Activated T-helper 2 cell treated with anti-CD3 and anti-CD28 coated beads, Interferon-gamma antibody, Interleukin-2, Interleukin-4, amounts not matched to agents 10 μg/mL and 5 μg/mL and 100 μg/mL, durations not matched to agents 14 hours and 24 hours and 36 hours (primary cell): ENCODE data around the gene PHYHIPL. TPM values are rescaled to one million over a fixed set of nuclear protein-coding genes. Genes with fewer than 3 reads are reported as not detected.

Experiments
- DNase-seq: peaks from one replicate; pipeline ENCODE4 v3.0.0; 2021; ENCODE audit warnings: low spot score
- H3K27ac Mint-ChIP-seq: one replicate; pipeline ENCODE4 v1.8.0; 2021; ENCODE audit warnings: mixed read lengths
- H3K27me3 Mint-ChIP-seq: one replicate; pipeline ENCODE4 v1.8.0; 2021; ENCODE audit warnings: low read depth, mixed read lengths
- H3K36me3 Mint-ChIP-seq: one replicate; pipeline ENCODE4 v1.8.0; 2021; ENCODE audit warnings: low read depth, mixed read lengths
- H3K4me1 Mint-ChIP-seq: one replicate; pipeline ENCODE4 v1.8.0; 2021; ENCODE audit warnings: low read depth, mixed read lengths
- H3K4me3 Mint-ChIP-seq: one replicate; pipeline ENCODE4 v1.8.0; 2021; ENCODE audit warnings: low read depth, mild to moderate bottlenecking, moderate library complexity, mixed read lengths
- H3K9me3 Mint-ChIP-seq: one replicate; pipeline ENCODE4 v1.8.0; 2021; ENCODE audit warnings: mixed read lengths
- intact Hi-C: fragments of 100-400 bp; cut with micrococcal nuclease; formaldehyde crosslinking; loops from one replicate; pipeline ENCODE4 v1.15.1; 2023
- total RNA-seq: library from RNA; stranded (reverse); gene quantifications from 2 replicates; pipeline ENCODE4 v1.2.3, GENCODE V29; 2022

PHYHIPL gene
- total RNA-seq, 1 donor from 2014 or later, result not detected

GRCh38 chr10:59172567-59172966, 3.9 kb upstream of the PHYHIPL start:
- Mint-ChIP-seq H3K4me3 (no peak overlapping the region), H3K27ac (no peak overlapping the region), H3K9me3 (no peaks in the 10 kb centered on the region), H3K4me1 (peaks cover 1% of the 10 kb centered on the region), H3K36me3 (no peaks in the 10 kb centered on the region), H3K27me3 (peaks cover 10% of the 10 kb centered on the region)
- DNase-seq, result no peak
- intact Hi-C loops, result no loop called here

DNA sequence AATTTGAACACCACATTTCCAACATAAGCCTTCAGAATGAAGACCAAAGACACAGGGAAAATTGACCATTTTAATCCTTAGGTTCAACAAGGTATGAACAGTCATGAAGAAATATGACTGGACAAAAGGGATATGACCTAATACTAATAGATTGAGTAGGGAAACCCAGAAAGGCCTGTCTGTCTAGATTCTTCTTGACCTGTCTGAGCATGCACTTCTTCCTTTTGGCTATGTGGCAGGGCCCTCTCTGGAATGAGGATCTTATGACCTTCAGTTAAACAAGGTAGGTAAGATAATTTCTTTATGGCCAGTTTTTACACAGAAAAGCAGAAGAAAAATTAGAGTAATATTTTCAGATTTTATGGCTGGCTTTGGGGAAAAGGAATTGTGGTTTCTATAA, 3.0 kb upstream of the PHYHIPL start:
- Mint-ChIP-seq H3K27ac (no peak overlapping the region), H3K36me3 (no peaks in the 10 kb centered on the region)
- DNase-seq, result no peak

GRCh38 chr10:59175538-59176240, 754 bp upstream of the PHYHIPL start:
- no peaks in the 10 kb centered on the region for H3K36me3 Mint-ChIP-seq
- DNase-seq, result no peak
- H3K27ac Mint-ChIP-seq, result no peak overlapping the region
- no peak overlapping the region for H3K4me3 Mint-ChIP-seq
- intact Hi-C loops, result no loop called here
- H3K9me3 Mint-ChIP-seq, result no peaks in the 10 kb centered on the region
- peaks cover 1% of the 10 kb centered on the region for H3K4me1 Mint-ChIP-seq
- H3K27me3 Mint-ChIP-seq, result peaks cover 13% of the 10 kb centered on the region

More for the DNA sequence above, 3.0 kb upstream of the PHYHIPL start:
- intact Hi-C loops, result no loop called here
- H3K4me3 Mint-ChIP-seq, result no peak overlapping the region
- peaks cover 1% of the 10 kb centered on the region for H3K4me1 Mint-ChIP-seq
- H3K27me3 Mint-ChIP-seq, result peaks cover 13% of the 10 kb centered on the region
- no peaks in the 10 kb centered on the region for H3K9me3 Mint-ChIP-seq

GRCh38 chr10:59177031-59177797, 771 bp downstream of the PHYHIPL start:
- H3K4me1 Mint-ChIP-seq, result peaks cover 1% of the 10 kb centered on the region
- DNase-seq, result no peak
- H3K27ac Mint-ChIP-seq, result no peak overlapping the region

DNA sequence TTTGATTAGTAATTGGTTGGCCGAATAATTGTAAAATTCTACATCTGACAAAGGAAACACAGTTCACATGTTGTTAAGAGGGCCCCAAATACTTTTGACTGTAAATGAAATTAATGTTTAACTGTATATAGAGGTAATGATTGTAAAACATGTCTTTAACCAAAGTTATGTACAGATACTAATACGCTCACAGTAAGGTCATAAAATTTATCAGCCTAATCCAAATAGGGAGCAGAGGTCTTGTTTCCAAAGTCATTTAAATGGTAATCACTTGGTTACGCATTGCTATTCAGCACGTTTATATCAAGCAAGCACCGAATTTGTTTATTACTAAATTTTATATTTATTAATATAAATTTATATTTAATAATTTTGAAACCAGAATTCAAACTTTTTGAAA, 1.4 kb downstream of the PHYHIPL start:
- no peak overlapping the region for H3K27ac Mint-ChIP-seq
- peaks cover 1% of the 10 kb centered on the region for H3K4me1 Mint-ChIP-seq
- no peaks in the 10 kb centered on the region for H3K36me3 Mint-ChIP-seq
- no peak overlapping the region for H3K4me3 Mint-ChIP-seq
- intact Hi-C loops, result no loop called here
- H3K27me3 Mint-ChIP-seq, result peaks cover 13% of the 10 kb centered on the region
- DNase-seq, result no peak
- H3K9me3 Mint-ChIP-seq, result no peaks in the 10 kb centered on the region

More at GRCh38 chr10:59177031-59177797, 771 bp downstream of the PHYHIPL start:
- intact Hi-C loops, result no loop called here
- Mint-ChIP-seq H3K36me3 (no peaks in the 10 kb centered on the region), H3K4me3 (no peak overlapping the region), H3K27me3 (peaks cover 13% of the 10 kb centered on the region), H3K9me3 (no peaks in the 10 kb centered on the region)

DNA sequence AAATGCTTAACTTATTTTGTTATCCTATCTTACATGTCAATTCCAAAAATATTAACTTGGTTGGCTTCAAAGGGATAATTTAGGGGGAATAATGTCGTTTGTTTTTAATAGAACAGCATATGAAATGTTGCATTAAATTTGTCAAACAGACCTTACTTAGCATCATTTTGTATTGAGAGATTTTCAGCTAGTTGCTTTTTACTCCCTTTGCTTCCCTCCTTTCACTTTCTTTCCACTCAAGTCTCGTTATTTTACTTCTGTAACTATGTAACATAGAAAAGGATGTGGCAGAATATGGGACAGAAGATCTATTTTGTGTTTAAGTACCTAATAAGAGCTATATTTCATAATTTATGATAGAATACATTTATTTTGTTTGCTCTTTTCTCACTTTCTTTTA, 2.6 kb downstream of the PHYHIPL start:
- intact Hi-C loops, result no loop called here
- Mint-ChIP-seq H3K36me3 (no peaks in the 10 kb centered on the region), H3K27ac (no peak overlapping the region), H3K9me3 (no peaks in the 10 kb centered on the region), H3K4me3 (no peak overlapping the region), H3K27me3 (peaks cover 13% of the 10 kb centered on the region), H3K4me1 (peaks cover 1% of the 10 kb centered on the region)
- DNase-seq, result no peak

DNA sequence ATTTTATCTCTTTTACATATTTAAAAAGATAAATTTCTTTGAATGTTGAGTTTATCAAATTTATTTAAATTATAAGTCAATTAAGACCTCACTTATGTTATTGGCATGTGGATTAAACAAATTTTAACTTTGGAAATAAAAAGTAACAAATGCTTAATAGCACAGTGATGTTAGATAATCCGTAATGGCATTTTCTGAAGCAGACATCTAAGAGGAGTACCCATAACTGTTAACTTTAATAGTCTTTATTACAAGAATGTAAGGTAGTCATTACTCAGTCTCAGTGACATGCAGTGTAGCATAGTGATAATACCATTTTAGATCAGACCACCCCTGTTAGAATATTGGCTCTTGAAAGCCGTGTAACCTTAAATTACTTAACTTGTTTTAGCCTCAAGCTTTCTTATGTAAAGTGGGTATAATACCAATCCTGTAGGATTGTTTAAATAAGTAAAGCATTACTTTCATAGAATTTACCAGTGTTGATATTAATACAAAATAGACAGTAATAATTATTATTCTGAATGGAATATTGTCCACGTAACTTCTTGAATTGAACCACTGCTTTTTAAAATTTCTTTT, 4.3 kb downstream of the PHYHIPL start:
- Mint-ChIP-seq H3K36me3 (no peaks in the 10 kb centered on the region), H3K9me3 (no peaks in the 10 kb centered on the region), H3K4me1 (peaks cover 1% of the 10 kb centered on the region), H3K27ac (no peak overlapping the region), H3K4me3 (no peak overlapping the region), H3K27me3 (peaks cover 11% of the 10 kb centered on the region)
- no peak for DNase-seq
- intact Hi-C loops, result no loop called here

GRCh38 chr10:59181668-59182067, 5.2 kb downstream of the PHYHIPL start:
- intact Hi-C loops, result no loop called here
- H3K4me3 Mint-ChIP-seq, result no peak overlapping the region
- no peak overlapping the region for H3K27ac Mint-ChIP-seq
- H3K9me3 Mint-ChIP-seq, result no peaks in the 10 kb centered on the region
- no peaks in the 10 kb centered on the region for H3K36me3 Mint-ChIP-seq
- H3K27me3 Mint-ChIP-seq, result peaks cover 8% of the 10 kb centered on the region
- peaks cover 1% of the 10 kb centered on the region for H3K4me1 Mint-ChIP-seq
- no peak for DNase-seq

DNA sequence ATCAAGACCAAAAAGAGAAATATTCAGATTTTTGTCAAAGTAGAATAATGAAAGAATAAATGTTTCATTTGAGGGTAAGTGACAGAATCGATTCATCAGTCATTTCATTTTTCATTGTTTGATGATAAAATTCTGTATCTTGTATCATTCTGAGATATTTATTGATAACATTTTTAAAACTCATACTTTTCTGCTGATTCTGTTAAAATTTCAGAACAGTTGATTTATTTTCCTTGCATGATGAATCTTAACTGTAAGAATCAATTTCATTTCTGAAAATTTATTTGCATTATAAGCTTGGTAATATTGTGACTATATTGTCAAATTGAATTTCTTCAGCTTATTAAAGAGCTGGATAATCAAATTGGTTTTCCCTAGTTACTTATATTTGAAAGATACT, 13.9 kb downstream of the PHYHIPL start:
- DNase-seq, result no peak
- Mint-ChIP-seq H3K27ac (no peak overlapping the region), H3K27me3 (no peaks in the 10 kb centered on the region), H3K36me3 (no peaks in the 10 kb centered on the region), H3K9me3 (no peaks in the 10 kb centered on the region), H3K4me3 (no peak overlapping the region), H3K4me1 (no peaks in the 10 kb centered on the region)
- intact Hi-C loops, result no loop called here

GRCh38 chr10:59206204-59206720, 29.8 kb downstream of the PHYHIPL start:
- peaks cover 6% of the 10 kb centered on the region for H3K9me3 Mint-ChIP-seq
- H3K4me1 Mint-ChIP-seq, result no peaks in the 10 kb centered on the region
- no peak for DNase-seq
- H3K27ac Mint-ChIP-seq, result no peak overlapping the region
- intact Hi-C loops, result no loop called here
- no peaks in the 10 kb centered on the region for H3K27me3 Mint-ChIP-seq
- H3K36me3 Mint-ChIP-seq, result no peaks in the 10 kb centered on the region
- H3K4me3 Mint-ChIP-seq, result no peak overlapping the region

DNA sequence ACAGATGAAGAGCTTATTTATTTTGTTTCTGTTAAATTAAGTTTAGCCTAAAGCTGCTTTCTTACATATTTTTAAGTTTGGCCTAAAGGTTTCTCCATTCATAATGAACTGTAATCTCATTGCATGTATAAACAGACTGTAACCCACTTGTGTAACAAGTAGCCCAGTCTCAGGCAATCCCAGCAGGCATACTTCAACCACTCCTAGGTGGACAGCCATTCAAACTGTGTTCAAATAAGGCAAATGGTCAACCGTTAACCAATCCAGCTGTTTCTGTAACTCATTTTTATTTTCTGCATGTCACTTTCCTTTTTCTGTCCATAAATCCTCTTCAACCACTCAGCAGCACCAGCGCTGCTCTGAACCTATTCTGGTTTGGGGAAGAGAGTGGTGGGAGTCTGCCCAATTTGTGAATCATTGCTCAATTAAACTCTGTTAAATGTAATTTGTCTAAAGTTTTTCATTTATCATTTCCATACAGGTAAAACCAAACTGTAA, 35.9 kb downstream of the PHYHIPL start:
- intact Hi-C loops, result no loop called here
- no peak for DNase-seq
- no peaks in the 10 kb centered on the region for H3K36me3 Mint-ChIP-seq
- no peak overlapping the region for H3K27ac Mint-ChIP-seq
- no peaks in the 10 kb centered on the region for H3K9me3 Mint-ChIP-seq
- no peak overlapping the region for H3K4me3 Mint-ChIP-seq
- H3K4me1 Mint-ChIP-seq, result no peaks in the 10 kb centered on the region
- H3K27me3 Mint-ChIP-seq, result no peaks in the 10 kb centered on the region

DNA sequence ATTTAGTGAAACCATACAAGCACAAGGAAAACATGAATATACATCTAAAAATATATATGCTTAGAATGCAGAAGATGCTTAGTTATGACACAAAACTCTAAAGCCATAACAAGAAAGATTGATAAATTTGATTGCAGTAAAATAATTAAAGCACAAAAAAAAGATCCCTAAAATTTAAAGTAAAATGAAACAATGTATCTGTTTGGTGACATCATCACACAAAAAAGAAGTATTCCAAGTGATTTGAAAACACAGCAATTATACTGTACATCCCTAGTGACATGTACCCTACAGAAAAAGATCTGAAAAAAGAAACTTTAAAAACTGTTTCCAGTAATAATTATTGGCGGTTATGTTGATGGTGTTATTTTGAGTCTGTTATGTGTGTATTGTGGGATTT, 37.7 kb downstream of the PHYHIPL start:
- no peak for DNase-seq
- intact Hi-C loops, result no loop called here
- Mint-ChIP-seq H3K27me3 (no peaks in the 10 kb centered on the region), H3K4me3 (no peak overlapping the region), H3K27ac (no peak overlapping the region), H3K9me3 (no peaks in the 10 kb centered on the region), H3K36me3 (no peaks in the 10 kb centered on the region), H3K4me1 (no peaks in the 10 kb centered on the region)
